ENCODE results near the gene MAP2. TPM values are rescaled to one million over a fixed set of nuclear protein-coding genes. Genes with fewer than 3 reads are reported as not detected.

MAP2 gene
- total RNA-seq, 1 donor from 2014 or later = 57.6 TPM

- Histone ChIP-seq H3K4me3 (no peak overlapping the region), H3K36me3 (no peaks in the 10 kb centered on the region), H3K9me3 (no peaks in the 10 kb centered on the region), H3K4me1 (no peaks in the 10 kb centered on the region), H3K27me3 (no peaks in the 10 kb centered on the region), H3K27ac (no peak overlapping the region)
- DNase-seq (ENCODE audit: low spot score in 2 of 2) = no peak
- TF ChIP-seq, protein P1, sequence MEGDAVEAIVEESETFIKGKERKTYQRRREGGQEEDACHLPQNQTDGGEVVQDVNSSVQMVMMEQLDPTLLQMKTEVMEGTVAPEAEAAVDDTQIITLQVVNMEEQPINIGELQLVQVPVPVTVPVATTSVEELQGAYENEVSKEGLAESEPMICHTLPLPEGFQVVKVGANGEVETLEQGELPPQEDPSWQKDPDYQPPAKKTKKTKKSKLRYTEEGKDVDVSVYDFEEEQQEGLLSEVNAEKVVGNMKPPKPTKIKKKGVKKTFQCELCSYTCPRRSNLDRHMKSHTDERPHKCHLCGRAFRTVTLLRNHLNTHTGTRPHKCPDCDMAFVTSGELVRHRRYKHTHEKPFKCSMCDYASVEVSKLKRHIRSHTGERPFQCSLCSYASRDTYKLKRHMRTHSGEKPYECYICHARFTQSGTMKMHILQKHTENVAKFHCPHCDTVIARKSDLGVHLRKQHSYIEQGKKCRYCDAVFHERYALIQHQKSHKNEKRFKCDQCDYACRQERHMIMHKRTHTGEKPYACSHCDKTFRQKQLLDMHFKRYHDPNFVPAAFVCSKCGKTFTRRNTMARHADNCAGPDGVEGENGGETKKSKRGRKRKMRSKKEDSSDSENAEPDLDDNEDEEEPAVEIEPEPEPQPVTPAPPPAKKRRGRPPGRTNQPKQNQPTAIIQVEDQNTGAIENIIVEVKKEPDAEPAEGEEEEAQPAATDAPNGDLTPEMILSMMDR (IDR thresholded peaks at IDR 0.05) = no peak
- intact Hi-C loops (cut with DNase I) = no loop called here
These were observed 189.9 kb downstream of the MAP2 start for GRCh38 chr2:209613649-209614305.

DNA sequence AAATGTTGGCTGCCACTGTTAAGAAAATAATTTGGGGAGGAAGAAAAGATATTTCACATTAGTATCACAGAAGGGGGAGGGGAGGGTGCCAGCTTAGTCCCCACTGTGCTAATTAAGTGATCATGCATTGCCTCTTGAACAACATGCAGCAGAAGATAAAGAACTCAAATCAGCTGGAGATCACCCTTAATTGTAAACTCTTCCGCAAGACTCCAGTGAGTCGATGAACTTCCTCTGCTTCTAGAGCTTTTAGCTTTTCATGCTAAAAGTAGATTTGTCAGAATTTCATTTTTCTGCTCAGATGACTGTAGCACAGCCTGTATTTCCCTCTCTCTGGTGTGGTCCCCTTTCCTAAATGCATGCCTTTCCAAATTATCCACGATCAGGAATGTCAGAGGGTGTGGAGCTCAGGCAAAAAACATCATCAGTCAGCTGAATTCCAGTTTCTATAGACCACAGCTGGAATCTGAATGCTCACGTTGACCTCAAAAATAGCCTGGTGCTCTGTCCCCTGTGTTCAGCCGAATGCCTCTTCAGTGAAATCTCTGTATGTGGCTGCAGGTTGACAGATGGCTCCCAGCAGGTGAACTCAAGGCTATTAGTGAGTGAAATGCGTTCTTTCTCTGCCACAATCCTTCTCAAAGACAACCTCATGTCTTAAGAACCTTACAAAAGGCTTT, 191.0 kb downstream of the MAP2 start:
- no peaks in the 10 kb centered on the region for H3K27me3 ChIP-seq
- intact Hi-C loops (cut with DNase I) = no loop called here
- H3K36me3 ChIP-seq = no peaks in the 10 kb centered on the region
- H3K27ac ChIP-seq = no peak overlapping the region
- no peak overlapping the region for H3K4me3 ChIP-seq
- H3K4me1 ChIP-seq = no peaks in the 10 kb centered on the region
- no peaks in the 10 kb centered on the region for H3K9me3 ChIP-seq
- DNase-seq (ENCODE audit: low spot score in 2 of 2) = no peak
- TF ChIP-seq, protein P1 (IDR thresholded peaks at IDR 0.05) = no peak

DNA sequence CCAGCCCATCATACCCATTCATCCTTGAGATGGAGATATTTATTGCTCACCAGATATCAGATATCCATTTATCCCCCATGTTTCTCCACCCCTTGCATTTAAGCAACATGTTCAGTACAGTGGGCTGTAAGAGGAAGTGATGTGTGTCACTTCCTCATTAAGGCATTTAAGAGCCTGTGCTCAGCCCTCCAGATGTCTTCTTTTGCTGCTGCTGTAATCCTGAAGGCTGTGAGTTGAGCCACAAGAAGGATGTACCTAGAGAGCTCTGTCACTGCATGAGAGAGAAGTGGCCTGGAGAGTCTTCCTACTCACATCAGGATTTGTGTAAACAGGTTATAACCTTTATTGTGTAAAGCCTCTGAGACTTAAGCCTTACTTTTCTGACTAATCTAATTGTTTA, 195.9 kb downstream of the MAP2 start:
- H3K9me3 ChIP-seq = no peaks in the 10 kb centered on the region
- intact Hi-C loops (cut with DNase I) = no loop called here
- no peak overlapping the region for H3K4me3 ChIP-seq
- H3K27ac ChIP-seq = no peak overlapping the region
- DNase-seq (ENCODE audit: low spot score in 2 of 2) = no peak
- TF ChIP-seq, protein P1 (IDR thresholded peaks at IDR 0.05) = no peak
- H3K4me1 ChIP-seq = no peaks in the 10 kb centered on the region
- no peaks in the 10 kb centered on the region for H3K36me3 ChIP-seq
- H3K27me3 ChIP-seq = no peaks in the 10 kb centered on the region

GRCh38 chr2:209624192-209624938, 200.5 kb downstream of the MAP2 start:
- H3K27me3 ChIP-seq = no peaks in the 10 kb centered on the region
- H3K36me3 ChIP-seq = no peaks in the 10 kb centered on the region
- no peak overlapping the region for H3K4me3 ChIP-seq
- H3K9me3 ChIP-seq = no peaks in the 10 kb centered on the region
- TF ChIP-seq, protein P1 (IDR thresholded peaks at IDR 0.05) = no peak
- peaks cover 0 to 2% of the 10 kb centered on the region in 2 donors for H3K4me1 ChIP-seq
- intact Hi-C loops (cut with DNase I) = no loop called here
- no peak overlapping the region for H3K27ac ChIP-seq
- DNase-seq (ENCODE audit: low spot score in 2 of 2) = no peak

GRCh38 chr2:209629597-209629996, 205.8 kb downstream of the MAP2 start:
- DNase-seq (ENCODE audit: low spot score in 2 of 2) = no peak

More at GRCh38 chr2:209629597-209629996, 205.8 kb downstream of the MAP2 start:
- no peaks in the 10 kb centered on the region for H3K27me3 ChIP-seq
- TF ChIP-seq, protein P1 (IDR thresholded peaks at IDR 0.05) = no peak
- H3K27ac ChIP-seq = no peak overlapping the region
- peak overlapping the region in 1 of 2 donors; percentile 12 for H3K4me3 ChIP-seq
- peaks cover 0 to 2% of the 10 kb centered on the region in 2 donors for H3K4me1 ChIP-seq
- intact Hi-C loops (cut with DNase I) = no loop called here
- H3K9me3 ChIP-seq = no peaks in the 10 kb centered on the region
- H3K36me3 ChIP-seq = no peaks in the 10 kb centered on the region

All from ascending aorta (tissue), 2 donors.